GM12875 (cell line): ENCODE results near the gene UPK1B.
"Not testable (repeated sequence)": the region's sequence is repeated elsewhere in the genome, so short reads cannot be mapped to it uniquely, and the experiment has no call there.

Source experiments
- H3K4me3 ChIP-seq: one replicate; pipeline ENCODE4 v1.5.1; 2011; ENCODE audit warnings: low read depth, low read length, control low read depth
- TF ChIP-seq, protein P1 (sequence below): IDR thresholded peaks from 2 replicates; pipeline ENCODE4 v1.5.1; 2011; ENCODE audit warnings: low read depth, mild to moderate bottlenecking, control low read depth, inconsistent platforms, low read length, moderate library complexity, borderline replicate concordance; ENCODE audit not compliant: insufficient read depth

UPK1B gene

DNA sequence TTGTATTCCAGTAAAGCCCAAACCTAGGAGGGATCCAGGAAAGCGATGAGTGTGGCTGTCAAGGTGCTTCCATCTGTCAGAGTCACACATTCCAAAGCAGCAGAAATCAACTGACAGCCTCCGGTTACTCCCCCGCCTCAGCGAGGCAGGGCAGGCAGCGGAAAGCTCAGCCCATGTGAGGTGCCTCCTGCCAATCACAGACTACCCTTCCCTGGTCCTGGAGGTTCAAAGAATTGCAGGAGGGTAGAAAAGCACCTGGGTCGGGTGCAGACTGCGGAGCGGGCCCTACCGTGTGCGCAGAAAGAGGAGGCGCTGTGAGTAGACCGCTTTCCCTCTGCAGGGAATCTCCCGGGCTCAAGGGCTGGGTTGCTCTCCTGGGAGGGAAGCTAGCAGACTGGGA is at the start of gene UPK1B:
UPK1B (plus strand) TSS at position 274 of the 400 bp plus-strand sequence. CDS start 13,144 bp downstream, outside the sequence.
- TF ChIP-seq, protein P1, sequence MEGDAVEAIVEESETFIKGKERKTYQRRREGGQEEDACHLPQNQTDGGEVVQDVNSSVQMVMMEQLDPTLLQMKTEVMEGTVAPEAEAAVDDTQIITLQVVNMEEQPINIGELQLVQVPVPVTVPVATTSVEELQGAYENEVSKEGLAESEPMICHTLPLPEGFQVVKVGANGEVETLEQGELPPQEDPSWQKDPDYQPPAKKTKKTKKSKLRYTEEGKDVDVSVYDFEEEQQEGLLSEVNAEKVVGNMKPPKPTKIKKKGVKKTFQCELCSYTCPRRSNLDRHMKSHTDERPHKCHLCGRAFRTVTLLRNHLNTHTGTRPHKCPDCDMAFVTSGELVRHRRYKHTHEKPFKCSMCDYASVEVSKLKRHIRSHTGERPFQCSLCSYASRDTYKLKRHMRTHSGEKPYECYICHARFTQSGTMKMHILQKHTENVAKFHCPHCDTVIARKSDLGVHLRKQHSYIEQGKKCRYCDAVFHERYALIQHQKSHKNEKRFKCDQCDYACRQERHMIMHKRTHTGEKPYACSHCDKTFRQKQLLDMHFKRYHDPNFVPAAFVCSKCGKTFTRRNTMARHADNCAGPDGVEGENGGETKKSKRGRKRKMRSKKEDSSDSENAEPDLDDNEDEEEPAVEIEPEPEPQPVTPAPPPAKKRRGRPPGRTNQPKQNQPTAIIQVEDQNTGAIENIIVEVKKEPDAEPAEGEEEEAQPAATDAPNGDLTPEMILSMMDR: no peak

DNA sequence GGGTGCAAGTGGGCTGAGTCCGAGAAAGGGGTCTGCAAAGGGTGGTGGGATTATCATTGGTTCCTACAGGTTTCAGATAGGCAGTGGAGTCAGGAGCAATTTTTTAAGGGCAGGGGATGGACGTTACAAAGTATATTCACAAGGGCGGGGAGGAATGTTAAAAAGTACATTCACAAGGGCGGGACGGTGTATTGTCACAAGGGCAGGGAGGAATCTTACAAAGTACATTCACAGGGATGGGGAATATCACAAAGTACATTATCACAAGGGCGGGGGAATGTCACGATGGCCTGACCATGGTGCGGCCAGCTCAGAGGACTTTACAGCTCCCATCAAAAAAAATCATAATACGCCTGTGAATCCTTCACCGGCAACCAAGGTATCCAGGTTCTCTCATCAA is 48.1 kb upstream of the UPK1B start:
- TF ChIP-seq, protein P1: no peak
- no peak overlapping the region for H3K4me3 ChIP-seq

More for the DNA sequence above, at the start of gene UPK1B:
- no peak within 1 kb of the TSS for H3K4me3 ChIP-seq

DNA sequence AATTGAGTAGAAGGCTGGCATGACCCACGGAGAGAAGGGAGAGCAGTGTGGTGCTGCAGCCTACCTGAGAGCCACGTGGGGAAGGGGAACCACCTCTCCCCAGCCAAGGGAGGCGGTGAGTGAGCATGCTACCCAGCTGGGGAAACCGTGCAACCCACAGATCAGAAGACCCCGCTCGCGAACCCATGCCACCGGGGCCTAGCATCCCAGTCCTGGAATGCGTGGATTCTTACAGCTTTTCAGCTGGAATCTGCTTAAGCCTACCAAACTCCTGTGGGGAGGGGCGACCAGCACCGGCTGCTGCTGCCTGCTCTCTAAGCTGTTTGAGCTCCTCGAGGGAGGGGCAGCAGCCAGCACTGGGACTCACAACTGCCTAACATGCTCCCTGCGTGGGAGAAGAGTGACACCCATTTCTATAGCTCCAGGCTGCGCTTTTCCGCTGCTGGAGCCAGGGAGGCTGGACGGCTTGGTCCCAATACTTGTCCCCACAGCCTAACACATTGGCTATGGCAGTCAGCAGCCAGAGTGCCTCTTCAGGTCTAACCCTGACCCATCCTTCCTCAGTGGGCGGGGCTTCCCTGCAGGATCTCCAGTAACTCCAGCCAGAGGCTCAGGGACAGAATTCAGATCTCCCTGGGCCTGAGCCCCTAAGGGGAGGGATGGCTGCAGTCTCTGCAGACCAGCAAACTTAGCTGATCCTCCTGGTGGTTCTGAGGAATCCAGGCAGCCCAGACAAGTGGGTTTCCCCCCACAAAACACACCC is 47.5 kb upstream of the UPK1B start:
- H3K4me3 ChIP-seq: no peak overlapping the region
- TF ChIP-seq, protein P1: no peak

DNA sequence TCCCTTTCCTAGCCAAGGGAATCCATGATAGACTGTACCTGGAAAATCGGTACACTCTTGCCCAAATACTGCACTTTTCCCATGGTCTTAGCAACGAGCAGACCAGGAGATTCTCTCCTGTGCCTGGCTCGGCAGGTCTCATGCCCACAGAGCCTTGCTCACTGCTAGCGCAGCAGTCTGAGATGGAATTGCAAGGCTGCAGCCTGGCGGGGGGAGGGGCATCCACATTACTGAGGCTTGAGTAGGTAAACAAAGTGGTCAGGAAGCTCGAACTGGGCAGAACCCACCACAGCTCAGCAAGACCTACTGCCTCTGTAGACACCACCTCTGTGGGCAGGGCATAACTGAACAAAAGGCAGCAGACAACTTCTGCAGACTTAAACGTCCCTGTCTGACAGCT is 43.1 kb upstream of the UPK1B start:
- H3K4me3 ChIP-seq: not testable (repeated sequence)

DNA sequence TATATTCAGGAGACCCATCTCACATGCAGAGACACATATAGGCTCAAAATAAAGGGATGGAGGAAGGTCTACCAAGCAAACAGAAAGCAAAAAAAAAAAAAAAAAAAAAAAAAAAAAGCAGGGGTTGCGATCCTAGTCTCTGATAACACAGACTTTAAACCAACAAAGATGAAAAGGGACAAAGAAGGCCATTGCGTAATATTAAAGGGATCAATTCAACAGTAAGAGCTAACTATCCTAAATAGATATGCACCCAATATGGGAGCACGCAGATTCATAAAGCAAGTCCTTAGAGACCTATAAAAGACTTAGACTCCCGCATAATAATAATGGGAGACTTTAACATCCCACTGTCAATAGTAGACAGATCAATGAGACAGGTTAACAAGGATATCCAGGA is 41.1 kb upstream of the UPK1B start:
- H3K4me3 ChIP-seq: not testable (repeated sequence)

DNA sequence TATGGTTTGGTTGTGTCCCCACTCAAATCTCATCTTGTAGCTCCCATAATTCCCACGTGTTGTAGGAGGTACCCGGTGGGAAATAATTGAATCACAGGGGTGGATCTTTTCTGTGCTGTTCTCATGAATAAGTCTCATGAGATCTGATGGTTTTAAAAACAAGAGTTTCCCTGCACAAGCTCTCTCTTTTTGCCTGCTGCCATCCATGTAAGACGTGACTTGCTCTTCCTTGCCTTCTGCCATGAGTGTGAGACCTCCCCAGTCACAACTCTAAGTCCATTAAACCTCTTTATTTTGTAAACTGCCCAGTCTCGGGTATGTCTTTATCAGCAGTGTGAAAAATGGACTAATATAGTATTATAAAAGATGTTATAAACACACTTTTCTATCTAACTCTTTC is 34.0 kb upstream of the UPK1B start:
- H3K4me3 ChIP-seq: not testable (repeated sequence)

DNA sequence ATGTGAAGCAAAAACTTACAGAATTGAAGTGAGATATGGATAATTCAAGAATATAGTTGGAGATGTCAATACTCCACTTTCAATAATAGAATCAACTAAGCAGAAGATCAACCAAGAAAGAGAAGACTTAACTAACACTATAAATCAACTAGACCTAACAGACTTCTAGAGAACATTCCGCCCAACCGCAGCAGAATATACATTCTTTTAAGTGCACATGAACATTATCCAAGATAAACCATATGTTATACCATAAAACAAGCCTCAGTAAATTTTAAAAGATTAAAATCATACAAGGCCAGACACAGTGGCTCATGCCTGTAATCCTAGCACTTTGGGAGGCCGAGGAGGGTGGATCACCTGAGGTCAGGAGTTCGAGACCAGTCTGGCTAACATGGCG is 32.9 kb upstream of the UPK1B start:
- TF ChIP-seq, protein P1: no peak
- H3K4me3 ChIP-seq: no peak overlapping the region

DNA sequence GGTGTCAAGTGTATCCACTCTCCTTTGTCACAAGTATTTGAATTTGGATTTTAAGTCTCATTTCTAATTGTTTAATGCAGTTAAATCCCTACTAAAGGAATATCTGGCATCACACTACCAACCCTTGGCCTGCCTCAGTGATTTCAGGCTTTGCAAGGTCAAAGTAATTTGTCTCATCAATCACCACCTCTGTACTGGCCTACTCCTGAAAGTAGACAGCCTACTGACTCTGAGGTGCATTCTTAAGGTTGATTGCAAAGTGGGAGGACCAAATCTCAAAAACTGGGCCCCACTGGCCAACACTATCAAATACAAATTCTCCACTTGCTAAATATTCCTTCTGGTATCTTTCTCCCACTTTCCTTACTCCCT is 28.3 kb upstream of the UPK1B start:
- TF ChIP-seq, protein P1: no peak
- no peak overlapping the region for H3K4me3 ChIP-seq

DNA sequence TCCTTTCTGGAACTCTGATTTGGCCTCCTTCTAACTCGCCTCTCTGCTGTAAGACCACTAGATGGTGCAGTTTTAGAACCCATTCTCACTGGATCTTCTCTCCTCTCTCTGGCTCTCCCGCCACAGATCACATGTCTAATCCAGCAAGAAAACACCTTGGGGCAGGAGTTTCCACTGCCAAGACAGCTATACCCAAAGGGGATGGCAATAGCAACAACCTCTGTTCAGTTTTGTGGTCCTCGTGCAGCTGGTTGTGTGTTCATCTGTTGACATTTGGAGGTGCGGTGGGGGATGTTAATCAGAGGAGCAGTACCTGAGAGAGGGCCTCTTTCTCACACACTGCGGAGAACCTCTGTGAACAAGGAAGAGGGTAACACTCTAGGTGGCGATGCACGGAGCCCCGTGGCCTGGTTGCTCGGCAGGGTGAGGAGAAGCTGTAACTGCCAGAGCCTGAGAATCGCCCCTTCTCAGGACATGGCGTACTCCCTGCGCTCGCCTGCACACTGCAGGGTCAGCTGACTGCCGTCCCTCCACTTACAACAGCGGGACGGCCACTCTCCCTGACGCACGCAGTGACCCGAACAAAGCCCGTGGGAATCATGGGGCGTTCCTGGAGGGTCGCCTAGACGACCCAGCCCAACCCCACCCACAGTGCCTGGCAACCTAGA is 27.8 kb upstream of the UPK1B start, which contains the start of gene TEX55:
TEX55 (plus strand) TSS at position 666 of the 668 bp plus-strand sequence. CDS start 25 bp downstream, outside the sequence.
- TF ChIP-seq, protein P1: peak; percentile 64
- no peak within 1 kb of the TSS for H3K4me3 ChIP-seq
